RPMI8226 (cell line): ENCODE data around the gene PYCR2.

Source experiments
- DNase-seq: peaks from one replicate; pipeline ENCODE4 v3.0.0-alpha.2; 2015

The PYCR2 gene

GRCh38 chr1:225873281-225873850 is 50.7 kb downstream of the PYCR2 start:
- no peak for DNase-seq

GRCh38 chr1:225872075-225872430 is 52.0 kb downstream of the PYCR2 start:
- no peak for DNase-seq

GRCh38 chr1:225871359-225872074 is 52.5 kb downstream of the PYCR2 start:
- no peak for DNase-seq

GRCh38 chr1:225870911-225871310 is 53.1 kb downstream of the PYCR2 start:
- DNase-seq = no peak
